HL-60/S4 treated with phorbol 12-myristate 13-acetate at 8.2 ng/mL for 4 days and 3 days (cell line): ENCODE results near the gene ESYT2.

Source experiments
- in situ Hi-C: fragments of 300-500 bp; cut with MboI; formaldehyde crosslinking; loops from 2 replicates; pipeline ENCODE4 v1.15.0; 2022; ENCODE audit warnings: low sequenced_read_pairs

Gene ESYT2

GRCh38 chr7:158804335-158804734, 25.0 kb downstream of the ESYT2 start:
- in situ Hi-C loops: no loop called here

DNA sequence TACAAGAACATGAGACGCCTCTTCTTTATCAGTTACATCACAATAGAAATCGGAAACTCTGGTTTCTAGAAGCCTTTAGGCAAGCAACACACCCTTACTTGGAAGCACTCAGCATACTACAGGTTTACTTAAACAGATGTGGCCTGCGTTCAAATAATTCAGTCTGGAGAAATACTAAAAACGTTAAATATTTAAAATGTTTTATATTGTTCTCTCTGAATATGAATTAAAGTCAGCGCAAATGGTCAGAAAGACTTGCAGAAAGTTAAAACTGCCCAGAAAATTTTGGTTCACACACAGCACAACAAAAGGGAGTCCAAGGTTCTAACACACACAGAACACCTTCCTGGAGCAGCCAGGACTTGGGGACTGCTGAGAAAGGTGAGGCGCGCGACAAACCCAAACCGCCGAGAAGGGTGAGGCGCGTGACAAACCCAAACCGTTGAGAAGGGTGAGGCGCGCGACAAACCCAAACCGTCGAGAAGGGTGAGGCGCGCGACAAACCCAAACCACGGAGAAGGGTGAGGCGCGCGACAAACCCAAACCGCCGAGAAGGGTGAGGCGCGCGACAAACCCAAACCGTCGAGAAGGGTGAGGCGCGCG, 25.8 kb downstream of the ESYT2 start:
- in situ Hi-C loops: no loop called here

DNA sequence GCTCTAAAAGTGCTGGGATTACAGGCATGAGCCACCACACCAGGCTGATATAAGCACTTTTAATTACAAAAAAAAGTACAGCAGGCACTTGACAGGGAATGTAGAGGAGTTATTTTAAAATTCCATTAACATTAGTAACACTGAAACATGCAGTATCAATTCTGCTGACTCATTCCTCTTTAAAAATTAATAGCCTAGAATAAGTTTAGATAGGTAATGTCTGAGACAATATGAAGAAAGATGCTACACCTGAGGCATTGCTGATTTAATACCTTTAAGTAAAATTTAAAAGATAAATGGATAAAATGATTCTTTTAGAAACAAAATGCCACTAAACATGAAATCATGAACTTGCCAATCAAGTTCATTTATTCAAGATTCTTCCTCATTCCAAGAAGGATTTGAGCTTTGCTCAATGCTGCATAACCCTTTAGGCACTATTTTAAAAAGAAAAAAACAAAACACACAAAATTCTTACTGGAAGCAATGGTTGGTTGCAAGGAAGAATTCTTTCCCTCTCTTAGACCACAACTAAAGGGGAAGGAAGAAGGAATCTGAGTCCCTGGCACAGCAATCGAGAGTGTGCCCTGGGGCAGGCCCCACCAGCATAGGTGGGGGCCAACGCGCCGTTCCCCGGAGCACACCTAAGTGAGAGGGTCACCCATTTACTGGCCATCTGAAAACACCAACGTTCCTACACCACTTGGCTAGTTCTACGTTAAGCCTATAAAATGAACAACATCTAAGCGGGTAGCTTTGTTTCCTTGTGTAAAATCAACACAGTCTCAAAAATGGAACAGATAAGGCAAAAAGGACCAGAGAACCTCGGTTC, 26.6 kb downstream of the ESYT2 start:
- in situ Hi-C loops: no loop called here

DNA sequence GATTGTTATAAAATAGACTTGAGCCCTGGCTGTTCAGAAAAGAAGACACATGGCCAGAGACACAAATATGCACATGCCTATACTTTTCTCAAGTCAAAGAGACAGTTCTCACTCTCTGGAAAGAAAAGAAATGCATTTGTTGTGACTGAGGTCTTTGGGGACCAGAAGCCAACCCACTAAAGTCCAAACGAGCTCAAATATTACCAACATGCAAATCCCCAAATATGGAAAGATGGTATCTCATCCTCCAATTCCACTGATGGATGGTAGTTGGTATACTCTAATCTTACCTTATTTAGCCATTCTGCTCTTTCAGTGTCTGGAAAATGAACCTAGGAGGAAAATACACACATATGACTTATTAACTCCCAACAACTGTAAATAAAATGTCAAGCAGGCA, 30.6 kb downstream of the ESYT2 start:
- in situ Hi-C loops: no loop called here

GRCh38 chr7:158796667-158797066, 32.6 kb downstream of the ESYT2 start:
- in situ Hi-C loops: no loop called here

- in situ Hi-C loops: no loop called here
These were observed 34.0 kb downstream of the ESYT2 start for GRCh38 chr7:158795272-158795671.

GRCh38 chr7:158791107-158791506, 38.2 kb downstream of the ESYT2 start:
- in situ Hi-C loops: no loop called here

GRCh38 chr7:158789842-158790241, 39.5 kb downstream of the ESYT2 start:
- in situ Hi-C loops: no loop called here

DNA sequence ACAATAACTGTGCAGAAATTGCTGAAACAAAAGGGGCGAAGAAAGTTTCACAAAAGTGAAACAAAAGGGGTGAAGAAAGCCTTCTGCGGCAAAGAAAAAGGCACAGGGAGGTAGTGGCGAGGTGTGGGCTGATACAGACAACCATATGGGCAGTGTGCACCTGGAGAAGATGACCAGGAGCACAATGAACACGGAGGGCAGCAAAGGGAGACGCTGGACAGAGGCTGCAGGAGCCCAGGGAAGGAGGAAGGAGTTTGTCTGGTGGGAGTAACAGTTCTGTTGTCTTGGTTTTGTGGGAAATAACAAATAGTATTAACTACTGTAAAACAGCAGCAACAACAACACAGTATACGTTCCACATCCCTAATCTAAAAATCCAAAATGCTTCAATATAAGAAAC, 42.4 kb downstream of the ESYT2 start:
- in situ Hi-C loops: no loop called here

DNA sequence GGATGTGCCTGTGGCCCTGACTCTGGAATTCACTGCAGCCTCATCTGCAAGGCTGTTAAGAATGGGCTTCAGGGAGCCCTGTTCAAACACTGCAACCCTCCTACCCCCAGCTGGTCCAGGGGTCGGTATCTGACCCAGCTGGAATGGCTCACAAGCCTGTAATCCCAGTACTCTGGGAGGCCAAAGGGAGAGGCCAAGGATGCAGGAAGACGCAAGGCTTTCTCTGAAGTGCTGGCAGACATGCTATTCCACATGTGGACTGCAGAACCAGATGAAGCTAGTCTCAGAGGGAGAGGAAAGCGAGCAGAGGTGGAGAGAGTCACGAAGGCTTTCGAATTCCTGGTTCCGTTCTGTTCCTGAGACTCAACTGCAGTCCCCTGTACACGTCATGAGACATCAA, 45.0 kb downstream of the ESYT2 start:
- in situ Hi-C loops: no loop called here

GRCh38 chr7:158783595-158783994, 45.7 kb downstream of the ESYT2 start:
- in situ Hi-C loops: no loop called here

- in situ Hi-C loops: no loop called here
These were observed 46.4 kb downstream of the ESYT2 start for GRCh38 chr7:158782761-158783401.

- in situ Hi-C loops: no loop called here
These were observed 47.2 kb downstream of the ESYT2 start for GRCh38 chr7:158781974-158782664.

GRCh38 chr7:158781217-158781973, 47.9 kb downstream of the ESYT2 start:
- in situ Hi-C loops: no loop called here

- in situ Hi-C loops: no loop called here
These were observed 50.0 kb downstream of the ESYT2 start for GRCh38 chr7:158779061-158780000.

DNA sequence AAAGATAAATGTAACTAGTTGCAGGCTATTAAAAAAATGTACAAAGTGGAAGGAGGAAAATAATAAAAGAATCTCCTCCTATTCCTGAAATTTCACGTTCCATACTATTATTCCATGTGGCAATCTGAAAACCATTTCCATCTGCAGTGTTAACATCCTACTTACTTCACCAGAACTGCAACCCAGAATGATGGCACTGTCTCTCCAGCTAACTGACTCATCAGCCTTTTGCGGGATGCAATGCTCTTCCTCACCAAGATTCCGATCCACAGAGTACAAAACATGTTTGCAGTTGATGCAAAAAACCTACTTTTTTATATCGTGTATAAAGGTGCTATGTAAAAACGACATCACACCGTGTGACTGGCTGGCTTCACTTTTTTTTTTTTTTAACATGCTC, 50.8 kb downstream of the ESYT2 start:
- in situ Hi-C loops: no loop called here

DNA sequence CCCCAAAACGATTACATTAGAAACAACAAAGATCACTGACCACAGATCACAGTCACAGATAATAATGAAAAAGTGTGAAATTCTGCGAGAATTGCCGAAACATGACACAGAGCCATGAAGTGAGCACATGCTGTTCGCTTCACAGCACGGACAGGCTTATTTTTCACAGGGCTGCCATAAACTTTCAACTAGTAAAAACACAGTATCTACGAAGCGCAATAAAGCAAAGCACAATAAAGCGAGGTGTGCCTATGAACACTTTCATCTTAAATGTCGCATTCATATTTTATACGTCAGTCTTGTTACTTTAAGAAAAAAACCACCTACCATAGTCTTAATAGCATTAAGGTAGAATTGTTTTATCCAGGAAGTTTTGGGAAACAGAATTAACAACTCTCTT, 51.5 kb downstream of the ESYT2 start:
- in situ Hi-C loops: no loop called here

DNA sequence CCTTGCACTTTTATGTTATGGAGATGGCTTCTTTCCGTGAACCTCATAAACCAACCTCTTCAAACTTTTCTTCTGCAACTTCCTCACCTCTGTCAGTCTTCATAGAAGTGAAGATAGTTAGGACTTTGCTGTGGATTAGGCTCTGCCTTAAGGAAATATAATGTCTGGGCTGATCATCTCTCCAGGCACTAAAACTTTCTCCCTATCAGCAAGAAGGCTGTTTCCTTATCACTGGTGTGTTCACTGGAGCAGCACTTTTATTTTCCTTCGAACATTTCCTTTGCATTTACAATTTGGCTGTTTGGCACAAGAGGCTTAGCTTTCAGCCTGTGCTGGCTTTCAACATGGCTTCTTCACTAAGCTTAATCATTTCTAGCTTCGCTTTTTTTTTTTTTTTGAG, 52.8 kb downstream of the ESYT2 start:
- in situ Hi-C loops: no loop called here

- in situ Hi-C loops: no loop called here
These were observed 54.4 kb downstream of the ESYT2 start for GRCh38 chr7:158774952-158775351.

DNA sequence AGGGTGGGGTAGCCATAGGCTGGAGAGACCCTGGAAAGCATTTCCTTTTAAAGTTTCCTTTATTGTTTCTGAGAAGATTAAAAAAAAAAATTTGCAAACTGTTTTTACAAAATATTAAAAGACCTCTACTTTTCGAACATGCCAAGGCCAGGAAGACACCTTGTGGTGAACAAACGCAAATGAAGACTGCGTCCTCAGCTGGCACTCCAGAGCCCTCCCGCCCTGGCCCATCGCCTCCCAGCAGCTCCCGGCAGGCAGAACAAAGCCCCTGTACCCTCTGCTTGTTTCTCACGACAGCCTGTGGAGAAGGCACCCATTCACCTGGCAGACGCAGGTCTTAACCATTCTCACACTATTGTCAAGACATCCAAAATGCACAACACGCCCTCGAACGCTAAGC, 56.4 kb downstream of the ESYT2 start:
- in situ Hi-C loops: no loop called here
